ENCODE measurements around the gene KXD1.

GRCh38 chr19:18574691-18575291 lies 17.1 kb downstream of the KXD1 start:
- no peak for TF ChIP-seq EZH2 (IDR thresholded peaks at IDR 0.05; ENCODE audit: insufficient read depth, poor library complexity, severe bottlenecking)
- TF ChIP-seq EZH2phosphoT487 (IDR thresholded peaks at IDR 0.05; ENCODE audit: insufficient read depth, low read depth): no peak
